Muscle of back (tissue), 11 donors: ENCODE results near the gene AK8. TPM values are rescaled to one million over a fixed set of nuclear protein-coding genes. Genes with fewer than 3 reads are reported as not detected.

Experiments used
- DNase-seq, 3 donors: peaks; one replicate each; pipeline versions ENCODE4 v3.0.0 to v3.0.0-alpha.2; 2013
- polyA plus RNA-seq, 10 donors: library from polyadenylated mRNA; unstranded; fragments of 120-200 nt; gene quantifications; one replicate each; pipeline ENCODE4 v1.2.1, GENCODE V29; 2013; ENCODE audit not compliant: insufficient read length in 10 of 10

The AK8 gene
- polyA plus RNA-seq, 10 donors, result 0.31 to 1.2 (median 0.48) TPM

DNA sequence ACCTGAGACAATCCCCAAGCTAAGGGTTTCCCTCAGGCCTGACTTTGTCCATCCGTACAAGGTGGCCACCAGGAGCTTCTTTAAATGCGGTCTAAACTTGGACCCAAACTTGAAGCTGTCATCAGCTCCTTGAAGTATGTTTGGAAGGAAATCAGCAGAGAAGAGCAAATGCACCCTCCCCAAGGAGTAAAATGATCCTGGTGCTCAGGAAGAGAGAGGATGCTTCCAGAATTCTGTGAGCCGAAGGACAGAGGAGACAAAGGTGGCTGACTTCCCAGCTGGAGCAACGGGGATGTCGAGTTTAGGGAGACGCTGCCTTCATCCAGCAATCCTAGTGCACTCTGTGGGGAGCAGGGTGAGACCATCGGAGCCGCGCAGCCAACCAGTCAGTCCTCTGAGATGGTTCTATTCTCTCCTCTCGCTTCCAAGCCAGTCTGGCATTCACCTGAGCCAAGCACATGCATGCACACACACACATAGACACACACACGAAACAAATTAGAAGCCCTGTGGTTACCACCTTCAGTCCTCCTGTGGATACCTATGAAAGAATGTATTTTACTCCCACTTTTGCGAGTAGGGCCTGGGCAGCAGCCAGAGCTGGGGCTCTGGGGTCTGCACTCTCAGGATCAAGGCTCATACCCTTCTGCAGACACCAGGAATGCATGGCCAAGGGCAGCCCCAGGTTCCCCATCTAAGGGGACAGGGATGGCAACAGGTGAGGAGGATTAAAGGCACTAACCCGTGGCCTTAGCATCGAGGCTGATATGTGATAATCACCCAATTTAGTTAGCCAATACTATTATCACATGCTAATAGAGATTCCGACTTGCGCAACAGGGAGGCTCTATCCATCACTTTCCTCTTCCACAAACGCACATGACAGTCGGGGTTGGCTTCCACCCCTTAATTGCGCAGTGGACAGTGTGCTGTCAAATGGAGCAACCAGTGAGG, 132.1 kb downstream of the AK8 start:
- peak in 1 of 3 donors; percentile 66 for DNase-seq

GRCh38 chr9:132744881-132745755, 133.0 kb downstream of the AK8 start:
- peak in 1 of 3 donors; percentile 67 for DNase-seq

- DNase-seq, result no peak
These were observed 134.1 kb downstream of the AK8 start for GRCh38 chr9:132743931-132744479.

- DNase-seq, result peak in 1 of 3 donors; percentile 68
These were observed 135.2 kb downstream of the AK8 start for GRCh38 chr9:132742821-132743311.

- no peak for DNase-seq
These were observed 137.4 kb downstream of the AK8 start for GRCh38 chr9:132740526-132741309.

GRCh38 chr9:132739710-132740310, 138.3 kb downstream of the AK8 start:
- no peak for DNase-seq

DNA sequence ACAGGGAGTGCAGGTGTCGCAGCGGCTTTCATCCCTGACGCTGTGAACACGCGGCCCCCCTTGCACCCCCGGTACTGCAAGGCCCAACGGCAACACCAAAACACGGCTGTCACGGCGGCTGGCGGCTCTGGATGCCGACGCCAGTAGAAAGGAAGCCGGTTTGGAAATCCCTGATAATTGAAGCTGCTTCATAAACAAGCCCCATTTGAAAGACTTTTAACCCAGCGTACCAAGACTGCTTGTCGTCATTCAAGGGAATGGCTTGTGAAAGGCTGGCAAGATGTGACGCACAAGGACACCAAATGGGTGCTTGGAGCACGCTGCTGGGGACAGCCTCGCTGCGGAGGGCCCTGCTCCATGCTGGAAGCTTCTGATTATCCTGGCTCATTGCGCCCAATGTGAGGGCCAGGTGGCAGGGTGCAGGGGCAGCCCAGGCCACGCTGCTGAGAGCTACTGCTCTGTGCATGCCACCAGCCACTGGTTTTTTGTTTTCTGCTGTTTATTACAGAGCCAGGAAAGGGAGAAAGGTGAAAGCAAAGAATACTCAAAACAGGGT, 144.7 kb downstream of the AK8 start:
- no peak for DNase-seq

DNA sequence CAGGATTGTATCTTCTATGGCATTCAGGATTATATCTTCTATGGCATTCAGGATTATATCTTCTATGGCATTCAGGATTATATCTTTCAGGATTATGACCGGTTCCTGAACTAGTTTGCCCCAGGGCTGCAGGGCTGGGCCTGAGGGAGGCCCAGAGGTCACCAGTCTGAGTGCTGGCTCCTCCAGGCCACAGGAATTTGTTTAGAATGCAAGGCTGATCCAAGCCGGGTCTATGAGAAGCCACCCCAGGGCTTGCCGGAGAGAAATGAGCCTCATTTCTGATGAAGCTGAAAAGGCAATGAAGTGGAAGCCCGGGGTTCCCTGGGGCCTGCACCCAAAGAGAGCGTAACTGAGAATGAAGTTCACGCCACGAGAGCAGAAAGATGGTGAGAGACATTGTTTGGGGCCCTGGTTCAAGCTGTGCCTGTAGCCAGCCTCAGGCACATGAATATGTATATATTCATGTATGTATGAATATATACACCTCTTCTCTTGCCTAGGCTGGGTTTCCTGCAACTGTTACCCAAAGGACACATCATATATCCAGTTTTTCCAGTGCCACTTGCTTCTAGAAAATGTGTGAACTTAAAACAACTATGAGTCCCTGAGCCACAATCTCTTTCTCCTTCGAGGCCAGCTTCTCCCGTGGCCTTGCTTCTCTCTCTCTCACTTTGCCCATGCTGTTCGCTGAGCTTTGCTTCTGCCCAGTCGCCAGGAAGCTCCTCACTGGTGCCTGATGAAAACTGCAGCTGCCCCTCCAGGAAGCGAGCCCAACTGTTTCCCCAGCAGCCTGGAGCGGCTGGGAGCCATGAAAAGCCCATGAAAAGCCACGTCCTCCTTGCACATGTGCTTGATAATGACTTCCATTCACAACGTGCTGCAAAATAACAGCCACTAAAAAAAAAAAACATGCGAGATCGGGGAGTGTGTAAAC, 145.5 kb downstream of the AK8 start:
- peak in 1 of 3 donors; percentile 63 for DNase-seq

GRCh38 chr9:132731230-132731629, 146.9 kb downstream of the AK8 start:
- DNase-seq, result no peak

DNA sequence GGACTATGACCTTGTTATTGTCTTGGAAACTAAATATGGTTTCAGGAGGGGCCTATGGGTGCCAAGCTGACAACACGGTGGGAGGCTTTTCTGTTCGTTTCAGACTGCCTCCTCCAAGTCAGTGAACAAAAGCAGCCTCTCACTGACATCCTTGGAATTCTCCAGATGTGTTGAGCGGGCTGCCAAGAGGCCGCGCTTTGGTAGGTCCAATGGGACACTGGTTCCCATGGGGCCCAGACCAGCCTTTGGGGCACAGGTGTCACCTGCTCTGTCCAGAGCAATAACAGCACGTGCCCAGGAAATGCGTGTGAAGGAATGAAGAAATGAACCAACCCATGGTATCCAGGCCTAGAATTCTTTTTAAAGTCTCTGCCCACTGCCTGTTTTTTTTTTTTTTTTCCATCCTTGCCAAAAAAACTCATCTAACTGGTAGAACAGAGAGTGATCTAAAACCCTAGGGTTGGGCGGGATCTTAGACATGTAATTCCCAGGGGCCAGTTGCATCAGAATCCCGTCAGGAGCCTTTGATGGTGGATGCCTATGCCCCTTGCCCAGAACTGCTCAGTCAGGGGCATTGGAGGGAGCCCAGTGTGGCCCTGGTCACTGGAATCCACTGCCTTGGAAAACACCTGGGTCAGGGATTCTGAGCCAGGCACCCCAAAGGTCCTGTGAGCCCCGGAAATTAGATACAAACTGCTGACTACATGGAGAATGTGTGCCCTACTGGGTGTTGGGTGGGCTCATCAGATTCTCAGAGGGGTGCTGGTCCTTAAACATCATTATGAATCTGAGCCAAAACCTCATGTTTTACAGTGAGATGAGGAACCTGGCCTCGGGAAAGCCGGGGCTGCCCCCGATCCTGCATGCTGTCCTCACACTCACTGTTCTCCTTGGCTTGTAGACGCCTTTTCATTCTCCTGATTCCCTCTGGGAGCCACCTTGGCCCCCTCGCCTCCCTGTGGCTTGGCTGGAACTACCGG, 147.7 kb downstream of the AK8 start:
- DNase-seq, result peak in 1 of 3 donors; percentile 35

DNA sequence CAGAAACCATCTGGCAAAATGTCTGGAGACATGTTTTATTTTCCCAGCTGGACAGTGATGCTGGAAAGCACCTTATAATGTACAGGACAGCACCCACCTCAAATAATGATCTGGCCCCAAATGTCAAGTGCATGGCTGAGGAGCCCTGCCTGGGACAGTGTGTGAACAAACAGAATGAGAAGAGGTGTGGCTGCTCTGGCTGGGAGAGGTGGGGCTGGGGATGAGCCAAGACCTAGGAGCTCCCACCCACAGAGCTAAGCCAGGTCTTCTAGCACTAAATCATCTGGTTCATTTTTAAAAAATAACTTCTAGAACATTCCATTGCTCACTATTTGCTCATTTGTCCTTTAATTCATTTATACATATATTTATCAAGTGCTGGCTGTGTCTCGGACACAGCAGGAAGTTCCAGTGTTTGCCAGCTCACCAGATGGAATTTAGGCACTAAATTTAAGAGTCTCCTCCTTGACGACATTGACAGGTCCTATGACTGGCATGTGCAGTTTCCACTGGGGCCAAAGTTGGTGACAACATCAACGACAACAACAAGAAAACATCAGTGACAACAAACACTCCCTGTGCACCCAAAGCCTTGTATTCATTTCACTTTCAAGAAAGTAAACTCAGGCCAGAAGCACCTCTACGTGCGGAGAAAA, 148.7 kb downstream of the AK8 start:
- DNase-seq, result peak in 1 of 3 donors; percentile 18

GRCh38 chr9:132728497-132728896, 149.6 kb downstream of the AK8 start:
- DNase-seq, result no peak

GRCh38 chr9:132728071-132728470, 150.0 kb downstream of the AK8 start:
- DNase-seq, result no peak

- no peak for DNase-seq
These were observed 151.4 kb downstream of the AK8 start for GRCh38 chr9:132726576-132727130.

GRCh38 chr9:132725306-132725705, 152.8 kb downstream of the AK8 start:
- DNase-seq, result no peak

- no peak for DNase-seq
These were observed 154.3 kb downstream of the AK8 start for GRCh38 chr9:132723809-132724208.

GRCh38 chr9:132722564-132723065, 155.5 kb downstream of the AK8 start:
- no peak for DNase-seq
